Astrocyte of the cerebellum (primary cell): ENCODE measurements around the gene KLK6.
"Not testable (repeated sequence)": the region's sequence is repeated elsewhere in the genome, so short reads cannot be mapped to it uniquely, and the experiment has no call there.

Experiments used
- DNase-seq: peaks from one replicate; pipeline ENCODE4 v3.0.0-alpha.2; 2011; ENCODE audit warnings: low read depth
- H3K4me3 ChIP-seq: 2 replicates; pipeline ENCODE4 v1.5.1; 2011; ENCODE audit warnings: mild to moderate bottlenecking, low read depth, low read length, moderate library complexity
- CTCF ChIP-seq: IDR thresholded peaks from 2 replicates; pipeline ENCODE4 v1.5.1; 2012; ENCODE audit warnings: low read length, low read depth, moderate library complexity, mild to moderate bottlenecking; ENCODE audit errors: missing control alignments
- in situ Hi-C: cut with HindIII; loops from 2 replicates; pipeline ENCODE4 v1.10.0; 2017; ENCODE audit warnings: low sequenced_read_pairs

KLK6 gene

GRCh38 chr19:50998061-50998460, 28.7 kb upstream of the KLK6 start:
- in situ Hi-C loops, result no loop called here
- DNase-seq, result no peak
- no peak overlapping the region for H3K4me3 ChIP-seq
- TF ChIP-seq CTCF, result no peak

DNA sequence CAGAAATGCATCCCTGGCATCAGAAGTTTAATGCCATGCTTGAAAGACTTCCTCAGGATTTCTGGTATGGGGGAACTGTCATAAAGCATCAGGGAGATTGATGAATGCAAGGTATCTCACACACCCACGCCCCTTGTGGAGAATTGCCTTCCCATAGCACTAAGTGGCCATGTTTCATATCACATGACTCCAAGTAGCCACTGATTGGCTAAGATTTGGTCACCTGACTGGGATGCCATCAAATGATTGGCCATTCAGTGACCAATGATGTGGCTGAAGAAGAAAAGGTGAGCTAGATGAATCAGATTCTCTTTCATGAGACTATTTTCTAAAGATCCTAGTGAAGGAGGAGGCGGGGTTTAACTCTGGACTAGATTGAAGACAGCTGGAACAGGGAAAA, 24.7 kb upstream of the KLK6 start:
- in situ Hi-C loops, result no loop called here
- DNase-seq, result no peak
- no peak for TF ChIP-seq CTCF
- H3K4me3 ChIP-seq, result no peak overlapping the region

DNA sequence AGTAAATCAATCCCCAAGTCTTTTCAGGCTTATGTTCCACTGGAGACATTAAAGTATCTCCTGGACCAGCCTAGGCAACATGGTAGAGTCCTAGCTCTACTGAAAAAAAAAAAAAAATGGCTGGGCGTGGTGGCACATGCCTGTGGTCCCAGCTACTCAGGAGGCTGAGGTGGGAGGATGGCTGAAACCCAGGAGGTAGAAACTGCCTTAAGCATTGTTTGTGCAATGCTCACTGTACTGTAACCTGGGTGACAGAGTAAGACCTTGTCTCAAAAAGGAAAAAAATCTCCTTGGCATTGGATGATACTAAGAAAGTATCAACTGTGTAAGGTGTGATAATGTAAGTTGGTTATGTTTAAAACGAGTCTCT, 23.3 kb upstream of the KLK6 start:
- in situ Hi-C loops, result no loop called here
- no peak for DNase-seq
- TF ChIP-seq CTCF, result no peak
- H3K4me3 ChIP-seq, result no peak overlapping the region

GRCh38 chr19:50984416-50984815, 15.0 kb upstream of the KLK6 start:
- H3K4me3 ChIP-seq, result not testable (repeated sequence)

DNA sequence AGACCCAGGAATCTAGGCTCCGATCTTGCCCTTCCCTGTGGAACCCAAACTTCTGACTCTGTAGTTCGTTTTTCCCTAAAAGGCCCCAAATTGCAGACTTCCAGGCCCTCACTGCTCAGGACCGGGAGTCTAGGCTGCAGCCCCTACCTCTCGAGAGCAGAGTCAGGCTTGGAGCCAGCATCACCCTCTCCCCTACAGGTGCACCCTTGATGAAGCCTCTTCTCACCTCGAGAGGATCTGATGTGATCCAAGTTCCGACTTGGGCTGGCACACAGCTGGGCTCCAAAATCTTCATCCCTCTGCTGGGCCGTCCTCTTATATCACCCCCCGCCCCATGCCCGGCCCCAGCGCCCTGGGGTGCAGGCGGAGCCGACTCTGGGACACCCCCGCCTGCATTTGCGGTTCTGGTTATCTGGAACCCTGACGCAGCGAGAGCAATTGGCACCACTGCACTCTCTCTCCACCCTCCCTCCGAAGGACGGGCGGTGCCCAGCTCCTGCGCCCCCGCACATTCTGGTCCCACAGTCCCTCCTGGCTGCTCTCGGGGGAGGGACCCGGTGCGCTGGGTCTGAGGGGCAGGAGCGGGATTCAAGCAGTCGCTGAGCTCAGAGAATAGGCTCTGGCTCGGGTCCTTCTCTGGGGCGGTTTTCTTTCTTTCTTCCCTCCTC, 14.4 kb upstream of the KLK6 start, which contains the start of gene KLK7:
TSS of gene KLK7 (minus strand) at position 293 of the 668 bp plus-strand sequence. CDS start 1,518 bp downstream, outside the sequence.
- DNase-seq, result no peak
- no peak within 1 kb of the TSS for H3K4me3 ChIP-seq
- no peak for TF ChIP-seq CTCF
- in situ Hi-C loops, result no loop called here

More at GRCh38 chr19:50984416-50984815, 15.0 kb upstream of the KLK6 start:
- in situ Hi-C loops, DNase-seq: not testable (repeated sequence)

DNA sequence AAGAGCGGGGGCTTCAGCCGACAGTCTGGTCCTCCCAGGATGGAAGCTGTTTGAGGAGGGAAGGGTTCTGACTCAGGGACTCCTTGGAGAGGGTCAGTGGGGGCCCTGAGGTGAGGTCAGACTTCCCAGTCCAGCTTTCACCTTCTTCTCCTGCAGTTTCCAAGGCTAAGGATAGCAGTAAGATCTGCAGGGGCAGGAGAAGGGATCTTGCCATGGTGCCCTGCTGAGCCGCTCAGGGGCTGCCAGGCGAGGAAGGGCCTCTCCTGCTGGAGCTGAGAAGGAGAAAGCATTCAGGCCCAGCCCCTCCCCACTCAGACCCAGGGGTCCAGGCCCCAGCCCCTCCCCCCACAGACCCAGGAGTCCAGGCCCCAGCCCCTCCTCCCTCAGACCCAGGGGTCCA, 12.8 kb upstream of the KLK6 start:
- no peak overlapping the region for H3K4me3 ChIP-seq
- no peak for TF ChIP-seq CTCF
- in situ Hi-C loops, result no loop called here
- no peak for DNase-seq

GRCh38 chr19:50981587-50982146, 12.3 kb upstream of the KLK6 start:
- in situ Hi-C loops, result no loop called here
- TF ChIP-seq CTCF, result no peak
- H3K4me3 ChIP-seq, result no peak overlapping the region
- no peak for DNase-seq
